Neural cell (in vitro differentiated cells): ENCODE data around the gene BTBD9. TPM values are rescaled to one million over a fixed set of nuclear protein-coding genes. Genes with fewer than 3 reads are reported as not detected.

Source experiments
- H2AFZ ChIP-seq: fragments of 200-600, 300-800 bp; sonication (generic), shearing (Covaris generic); 2 replicates; pipeline ENCODE4 v1.6.0; 2014; ENCODE audit warnings: low read depth, mild to moderate bottlenecking, antibody characterized with exemption, low read length, moderate library complexity
- H3F3A ChIP-seq: fragments of 200-600 bp; shearing (Covaris generic); 2 replicates; pipeline ENCODE4 v1.6.1; 2016; ENCODE audit warnings: mild to moderate bottlenecking, moderate library complexity, mixed read lengths, antibody characterized with exemption, low read length; ENCODE audit not compliant: insufficient read depth, poor library complexity, severe bottlenecking
- H3K27ac ChIP-seq: fragments of 200-600, 300-800 bp; sonication (generic), shearing (Covaris generic); 2 replicates; pipeline ENCODE4 v1.5.1; 2014; ENCODE audit warnings: mild to moderate bottlenecking, low read length, moderate library complexity
- H3K27me3 ChIP-seq: fragments of 300-800, 200-600 bp; sonication (generic), shearing (Covaris generic); 2 replicates; pipeline ENCODE4 v1.6.0; 2014; ENCODE audit warnings: mild to moderate bottlenecking, low read depth, low read length, moderate library complexity; ENCODE audit not compliant: insufficient read depth
- H3K36me3 ChIP-seq: fragments of 300-800, 200-600 bp; sonication (generic), shearing (Covaris generic); 2 replicates; pipeline ENCODE4 v1.5.1; 2014; ENCODE audit warnings: mild to moderate bottlenecking, antibody characterized with exemption, low read length, moderate library complexity; ENCODE audit not compliant: insufficient read depth
- H3K4me2 ChIP-seq: fragments of 300-800, 200-600 bp; sonication (generic), shearing (Covaris generic); 2 replicates; pipeline ENCODE4 v1.6.0; 2014; ENCODE audit warnings: mild to moderate bottlenecking, low read length
- H3K4me3 ChIP-seq: fragments of 300-800, 200-600 bp; sonication (generic), shearing (Covaris generic); 2 replicates; pipeline ENCODE4 v1.5.1; 2014; ENCODE audit warnings: mild to moderate bottlenecking, low read length, moderate library complexity
- H3K79me2 ChIP-seq: fragments of 200-600 bp; shearing (Covaris generic); replicated peaks from 2 replicates; pipeline ENCODE4 v1.6.0; 2014; ENCODE audit warnings: mild to moderate bottlenecking, low read length, moderate library complexity; ENCODE audit not compliant: insufficient read depth
- H3K9ac ChIP-seq: fragments of 300-800, 200-600 bp; sonication (generic), shearing (Covaris generic); 2 replicates; pipeline ENCODE4 v1.6.1; 2016; ENCODE audit warnings: mild to moderate bottlenecking, low read length, mixed read lengths
- H3K9me2 ChIP-seq: fragments of 200-600 bp; shearing (Covaris generic); 2 replicates; pipeline ENCODE4 v1.6.1; 2016; ENCODE audit warnings: mild to moderate bottlenecking, low read length, mixed read lengths; ENCODE audit not compliant: insufficient read depth
- H3K9me3 ChIP-seq: fragments of 200-600, 300-800 bp; sonication (generic), shearing (Covaris generic); 2 replicates; pipeline ENCODE4 v1.6.1; 2016; ENCODE audit warnings: mild to moderate bottlenecking, mixed run types, low read length, moderate library complexity, mixed read lengths
- H4K20me1 ChIP-seq: fragments of 200-600 bp; shearing (Covaris generic); 2 replicates; pipeline ENCODE4 v1.6.1; 2016; ENCODE audit warnings: mild to moderate bottlenecking, mixed run types; ENCODE audit not compliant: insufficient read depth
- CTCF ChIP-seq: fragments of 450-650 bp; IDR thresholded peaks from 2 replicates; pipeline ENCODE4 v1.5.1; 2014; ENCODE audit warnings: antibody characterized with exemption, mild to moderate bottlenecking, moderate library complexity; ENCODE audit not compliant: poor library complexity, severe bottlenecking
- EP300 ChIP-seq: fragments of 450-650 bp; conservative IDR thresholded peaks from 2 replicates; pipeline ENCODE4 v1.6.1; 2014; ENCODE audit warnings: antibody characterized with exemption, mild to moderate bottlenecking, moderate library complexity; ENCODE audit not compliant: poor library complexity, severe bottlenecking
- EZH2 ChIP-seq: fragments of 200-600, 300-800 bp; shearing (Covaris generic), sonication (generic); IDR thresholded peaks from 2 replicates; pipeline ENCODE4 v1.6.1; 2014; ENCODE audit warnings: antibody characterized with exemption, low read length, borderline replicate concordance, mild to moderate bottlenecking; ENCODE audit not compliant: insufficient read depth, poor library complexity, severe bottlenecking
- MXI1 ChIP-seq: fragments of 450-650 bp; conservative IDR thresholded peaks from 2 replicates; pipeline ENCODE4 v1.6.1; 2014; ENCODE audit warnings: antibody characterized with exemption, mild to moderate bottlenecking; ENCODE audit not compliant: poor library complexity, severe bottlenecking
- POLR2AphosphoS5 ChIP-seq: IDR thresholded peaks from 2 replicates; pipeline ENCODE4 v1.6.1; 2012
- RAD21 ChIP-seq: fragments of 450-650 bp; conservative IDR thresholded peaks from 2 replicates; pipeline ENCODE4 v1.6.1; 2014; ENCODE audit warnings: antibody characterized with exemption, mild to moderate bottlenecking, moderate library complexity
- REST ChIP-seq: IDR thresholded peaks from 2 replicates; pipeline ENCODE4 v1.6.1; 2012; ENCODE audit warnings: borderline replicate concordance
- SMC3 ChIP-seq: fragments of 450-650 bp; conservative IDR thresholded peaks from 2 replicates; pipeline ENCODE4 v1.6.1; 2014; ENCODE audit warnings: antibody characterized with exemption, mild to moderate bottlenecking, moderate library complexity; ENCODE audit not compliant: poor library complexity
- TAF1 ChIP-seq: IDR thresholded peaks from 2 replicates; pipeline ENCODE4 v1.6.1; 2012; ENCODE audit warnings: low read depth
- polyA plus RNA-seq: library from polyadenylated mRNA; depleted of rRNA; stranded (reverse); fragments of >200 nt; gene quantifications from 2 replicates; pipeline ENCODE4 v1.2.3, GENCODE V29; 2014

BTBD9 gene
- polyA plus RNA-seq, 1 donor from 2014 or later, result 6.2 TPM

GRCh38 chr6:38306931-38307330 lies 332.8 kb downstream of the BTBD9 start:
- H3K4me3 ChIP-seq, result no peak overlapping the region
- H3K9ac ChIP-seq, result no peak overlapping the region
- H3K27ac ChIP-seq, result no peak overlapping the region
- H3K79me2 ChIP-seq, result no peaks in the 10 kb centered on the region
- no peak for TF ChIP-seq SMC3
- TF ChIP-seq MXI1, result no peak
- no peak for TF ChIP-seq EP300
- no peak for TF ChIP-seq CTCF
- no peak for TF ChIP-seq EZH2
- TF ChIP-seq REST, result no peak
- TF ChIP-seq RAD21, result no peak
- no peak for TF ChIP-seq POLR2AphosphoS5
- no peak for TF ChIP-seq TAF1
- H3K9me3 ChIP-seq, result no peaks in the 10 kb centered on the region
- no peak overlapping the region for H3K4me2 ChIP-seq
- H2AFZ ChIP-seq, result no peak overlapping the region
- H3F3A ChIP-seq, result no peaks in the 10 kb centered on the region
- no peaks in the 10 kb centered on the region for H3K36me3 ChIP-seq
- no peaks in the 10 kb centered on the region for H3K9me2 ChIP-seq
- no peaks in the 10 kb centered on the region for H3K27me3 ChIP-seq
- no peaks in the 10 kb centered on the region for H4K20me1 ChIP-seq

GRCh38 chr6:38305995-38306681 lies 333.6 kb downstream of the BTBD9 start:
- H4K20me1 ChIP-seq, result no peaks in the 10 kb centered on the region
- H3K79me2 ChIP-seq, result no peaks in the 10 kb centered on the region
- no peaks in the 10 kb centered on the region for H3F3A ChIP-seq
- no peaks in the 10 kb centered on the region for H3K9me2 ChIP-seq
- no peaks in the 10 kb centered on the region for H3K27me3 ChIP-seq
- H3K4me3 ChIP-seq, result no peak overlapping the region
- H3K9ac ChIP-seq, result no peak overlapping the region
- no peak overlapping the region for H2AFZ ChIP-seq
- no peak overlapping the region for H3K4me2 ChIP-seq
- no peaks in the 10 kb centered on the region for H3K9me3 ChIP-seq
- TF ChIP-seq CTCF (no peak), EP300 (no peak), TAF1 (no peak), RAD21 (no peak), MXI1 (no peak), REST (no peak), SMC3 (no peak), EZH2 (no peak), POLR2AphosphoS5 (no peak)
- no peaks in the 10 kb centered on the region for H3K36me3 ChIP-seq
- no peak overlapping the region for H3K27ac ChIP-seq
